IMR-90 (cell line): ENCODE measurements around the gene DUSP7. TPM values are rescaled to one million over a fixed set of nuclear protein-coding genes. Genes with fewer than 3 reads are reported as not detected.

Experiments
- ATAC-seq: fragments of 200-7000 bp; cut with Tn5 transposase; 2 replicates; pipeline ENCODE4 v1.9.1; 2020; ENCODE audit warnings: low read depth, mild to moderate bottlenecking, moderate library complexity
- BruUV-seq: library from RNA; stranded (reverse); fragments of 400-500 nt; replicated peaks from 2 replicates; lab custom pipeline; 2021; lab: Mats Ljungman, UMichigan
- CTCF ChIA-PET: fragments of 300-600 bp; formaldehyde crosslinking; extraction: SDS; loops from one replicate; lab custom pipeline; 2021; ENCODE audit warnings: antibody characterized with exemption; lab: Yijun Ruan, JAX
- POLR2A ChIA-PET: fragments of 300-600 bp; sonication (Branson Sonifier 250); formaldehyde crosslinking; loops from one replicate; lab custom pipeline; 2022; ENCODE audit warnings: antibody characterized with exemption; ENCODE audit not compliant: unreplicated experiment; lab: Charles Lee
- DNase-seq: peaks from one replicate; pipeline ENCODE4 v3.0.0; 2013
- H2AFZ ChIP-seq: replicated peaks from 2 replicates; pipeline ENCODE3; 2013; ENCODE audit warnings: low read length, mild to moderate bottlenecking; ENCODE audit not compliant: poor library complexity
- H2AK5ac ChIP-seq: 2 replicates; pipeline ENCODE4 v1.6.1; 2013; ENCODE audit warnings: low read depth, low read length, inconsistent platforms
- H2AK9ac ChIP-seq: replicated peaks from 2 replicates; pipeline ENCODE3; 2013; ENCODE audit warnings: mild to moderate bottlenecking, low read depth, low read length, moderate library complexity; ENCODE audit not compliant: poor library complexity
- H2BK120ac ChIP-seq: 2 replicates; pipeline ENCODE4 v1.6.1; 2013; ENCODE audit warnings: low read depth, low read length, inconsistent platforms
- H2BK15ac ChIP-seq: 3 replicates; pipeline ENCODE4 v1.6.1; 2013; ENCODE audit warnings: low read depth, low read length, inconsistent platforms
- H2BK20ac ChIP-seq: 2 replicates; pipeline ENCODE4 v1.6.1; 2013; ENCODE audit warnings: low read depth, mild to moderate bottlenecking, inconsistent platforms, low read length, moderate library complexity
- H2BK5ac ChIP-seq: 2 replicates; pipeline ENCODE4 v1.6.1; 2013; ENCODE audit warnings: mild to moderate bottlenecking, low read depth, low read length, inconsistent platforms; ENCODE audit not compliant: poor library complexity, severe bottlenecking
- H3K14ac ChIP-seq: replicated peaks from 2 replicates; pipeline ENCODE4 v1.6.1; 2013; ENCODE audit warnings: low read depth, low read length, inconsistent platforms
- H3K18ac ChIP-seq: 2 replicates; pipeline ENCODE4 v1.6.1; 2013; ENCODE audit warnings: low read depth, low read length, control low read depth
- H3K23ac ChIP-seq: 2 replicates; pipeline ENCODE4 v1.6.1; 2013; ENCODE audit warnings: low read depth, low read length, inconsistent platforms
- H3K27ac ChIP-seq: 2 replicates; pipeline ENCODE4 v1.5.1; 2013; ENCODE audit warnings: mild to moderate bottlenecking, control low read depth, low read length; ENCODE audit not compliant: insufficient read depth
- H3K27me3 ChIP-seq: 2 replicates; pipeline ENCODE4 v1.6.1; 2013; ENCODE audit warnings: low read length; ENCODE audit not compliant: control insufficient read depth, insufficient read depth
- H3K36me3 ChIP-seq: 2 replicates; pipeline ENCODE4 v1.6.1; 2013; ENCODE audit warnings: low read length, mixed read lengths; ENCODE audit not compliant: control insufficient read depth, insufficient read depth
- H3K4ac ChIP-seq: 2 replicates; pipeline ENCODE4 v1.6.1; 2013; ENCODE audit warnings: low read depth, low read length, inconsistent platforms
- H3K4me1 ChIP-seq: 2 replicates; pipeline ENCODE4 v1.6.1; 2013; ENCODE audit warnings: low read length, mixed read lengths; ENCODE audit not compliant: control insufficient read depth, insufficient read depth
- H3K4me2 ChIP-seq: 2 replicates; pipeline ENCODE4 v1.6.1; 2013; ENCODE audit warnings: low read depth, mild to moderate bottlenecking, control low read depth, low read length, moderate library complexity
- H3K4me3 ChIP-seq: 2 replicates; pipeline ENCODE4 v1.5.1; 2013; ENCODE audit warnings: low read depth, mild to moderate bottlenecking, control low read depth, low read length, moderate library complexity; ENCODE audit not compliant: insufficient read depth
- H3K56ac ChIP-seq: 2 replicates; pipeline ENCODE4 v1.6.1; 2013; ENCODE audit warnings: low read length, inconsistent platforms; ENCODE audit not compliant: insufficient read depth; ENCODE audit errors: extremely low read depth
- H3K79me1 ChIP-seq, 2 experiments: 2 replicates each; pipeline ENCODE4 v1.6.1; 2013; ENCODE audit warnings: low read length in 2 of 2, inconsistent platforms in 1 of 2, low read depth in 1 of 2
- H3K9ac ChIP-seq: 2 replicates; pipeline ENCODE4 v1.6.1; 2013; ENCODE audit warnings: low read depth, low read length, control low read depth
- H3K9me1 ChIP-seq: 2 replicates; pipeline ENCODE4 v1.6.1; 2013; ENCODE audit warnings: low read length, inconsistent platforms; ENCODE audit not compliant: insufficient read depth
- H3K9me3 ChIP-seq: 2 replicates; pipeline ENCODE4 v1.6.1; 2013; ENCODE audit warnings: low read length; ENCODE audit not compliant: control insufficient read depth, insufficient read depth
- H4K20me1 ChIP-seq: 2 replicates; pipeline ENCODE4 v1.6.1; 2013; ENCODE audit warnings: low read length, inconsistent platforms; ENCODE audit not compliant: insufficient read depth
- H4K5ac ChIP-seq: 2 replicates; pipeline ENCODE4 v1.6.1; 2013; ENCODE audit warnings: mild to moderate bottlenecking, low read depth, low read length, control low read depth
- H4K8ac ChIP-seq, 2 experiments: 2 replicates each; pipeline ENCODE4 v1.6.1; 2013; ENCODE audit warnings: low read depth in 2 of 2, low read length in 2 of 2, control low read depth in 1 of 2, inconsistent platforms in 1 of 2
- H4K91ac ChIP-seq: 2 replicates; pipeline ENCODE4 v1.6.1; 2013; ENCODE audit warnings: low read depth, low read length, inconsistent platforms; ENCODE audit not compliant: insufficient read depth
- BHLHE40 ChIP-seq: fragments of 150-350 bp; IDR thresholded peaks from 2 replicates; pipeline ENCODE4 v1.6.1; 2016; ENCODE audit warnings: mild to moderate bottlenecking, low read depth, low read length
- CEBPB ChIP-seq: IDR thresholded peaks from 2 replicates; pipeline ENCODE4 v1.6.1; 2012; ENCODE audit warnings: low read depth, low read length, improper control_type of control experiment
- CHD1 ChIP-seq: IDR thresholded peaks from 2 replicates; pipeline ENCODE4 v1.6.1; 2012; ENCODE audit warnings: low read depth, low read length, improper control_type of control experiment
- ELK1 ChIP-seq: fragments of 150-350 bp; IDR thresholded peaks from 2 replicates; pipeline ENCODE4 v1.6.1; 2016; ENCODE audit warnings: low read depth, mild to moderate bottlenecking, low read length, moderate library complexity, borderline replicate concordance
- FOS ChIP-seq: fragments of 150-350 bp; IDR thresholded peaks from 2 replicates; pipeline ENCODE4 v1.6.1; 2016; ENCODE audit warnings: low read depth, low read length
- MAFK ChIP-seq: IDR thresholded peaks from 2 replicates; pipeline ENCODE4 v1.6.1; 2012; ENCODE audit warnings: low read depth, low read length, improper control_type of control experiment
- MAZ ChIP-seq: IDR thresholded peaks from 2 replicates; pipeline ENCODE4 v1.6.1; 2012; ENCODE audit warnings: low read depth, mild to moderate bottlenecking, low read length, improper control_type of control experiment, moderate library complexity, borderline replicate concordance
- MXI1 ChIP-seq: IDR thresholded peaks from 2 replicates; pipeline ENCODE4 v1.6.1; 2012; ENCODE audit warnings: low read depth, mild to moderate bottlenecking, low read length, moderate library complexity, borderline replicate concordance
- NFE2L2 ChIP-seq: fragments of 150-350 bp; IDR thresholded peaks from 2 replicates; pipeline ENCODE4 v1.6.1; 2016; ENCODE audit warnings: low read depth, mild to moderate bottlenecking, low read length
- POLR2A ChIP-seq: IDR thresholded peaks from 2 replicates; pipeline ENCODE4 v1.6.1; 2012; ENCODE audit warnings: mild to moderate bottlenecking, low read depth, low read length
- RAD21 ChIP-seq: IDR thresholded peaks from 2 replicates; pipeline ENCODE4 v1.6.1; 2012; ENCODE audit warnings: low read length, improper control_type of control experiment
- RCOR1 ChIP-seq: IDR thresholded peaks from 2 replicates; pipeline ENCODE4 v1.6.1; 2012; ENCODE audit warnings: mild to moderate bottlenecking, low read length, improper control_type of control experiment; ENCODE audit not compliant: insufficient replicate concordance
- RFX5 ChIP-seq: IDR thresholded peaks from 2 replicates; pipeline ENCODE4 v1.8.0; 2012; ENCODE audit warnings: low read depth, mild to moderate bottlenecking, low read length, moderate library complexity
- SMC3 ChIP-seq: fragments of 150-350 bp; IDR thresholded peaks from 2 replicates; pipeline ENCODE4 v1.6.1; 2016; ENCODE audit warnings: low read depth, mild to moderate bottlenecking, antibody characterized with exemption, low read length, moderate library complexity
- USF2 ChIP-seq: fragments of 150-350 bp; IDR thresholded peaks from 2 replicates; pipeline ENCODE4 v1.6.1; 2017; ENCODE audit warnings: mild to moderate bottlenecking, antibody characterized with exemption, low read length, low read depth
- WGBS, 2 experiments: methylation state at CpG; one replicate each; pipeline versions ENCODE4 v1.1.5 to v1.1.7; 2013; ENCODE audit warnings: missing lambda C conversion rate in 2 of 2; ENCODE audit not compliant: insufficient read length in 1 of 2; ENCODE audit errors: extremely low coverage in 2 of 2; 5-methylcytosine and 5-hydroxymethylcytosine counted together
- dilution Hi-C: fragments of 300-500 bp; cut with HindIII; formaldehyde crosslinking; loops from one replicate; pipeline ENCODE4 v1.14.3; 2018; ENCODE audit warnings: low sequenced_read_pairs; ENCODE audit not compliant: unreplicated experiment
- in situ Hi-C: fragments of 300-500 bp; cut with MboI; formaldehyde crosslinking; loops from 3 replicates; pipeline ENCODE4 v1.14.3; 2019; ENCODE audit warnings: low sequenced_read_pairs, inconsistent platforms, mixed read lengths
- intact Hi-C: fragments of 100-400 bp; cut with micrococcal nuclease; formaldehyde crosslinking; loops from 2 replicates; pipeline ENCODE4 v1.10.0; 2022
- polyA plus RNA-seq, 3 experiments: library from polyadenylated mRNA; depleted of rRNA; stranded (reverse); fragments of >200 nt; gene quantifications; 2 replicates each; pipeline ENCODE4 v1.2.3, GENCODE V29; 2012; ENCODE audit warnings: low replicate concordance in 1 of 3
- total RNA-seq: library from RNA; depleted of rRNA; stranded (reverse); fragments of >200 nt; gene quantifications from 2 replicates; pipeline ENCODE4 v1.2.3, GENCODE V29; 2012
- TF ChIP-seq, protein P1 (sequence below): conservative IDR thresholded peaks from 2 replicates; pipeline ENCODE4 v1.5.1; 2012; ENCODE audit warnings: mild to moderate bottlenecking, low read depth, low read length, improper control_type of control experiment

The DUSP7 gene
- total and polyA plus RNA-seq, 2 of the 4 experiments (the other 2 are of a cell fraction), result 9.3 to 24.0 TPM

DNA sequence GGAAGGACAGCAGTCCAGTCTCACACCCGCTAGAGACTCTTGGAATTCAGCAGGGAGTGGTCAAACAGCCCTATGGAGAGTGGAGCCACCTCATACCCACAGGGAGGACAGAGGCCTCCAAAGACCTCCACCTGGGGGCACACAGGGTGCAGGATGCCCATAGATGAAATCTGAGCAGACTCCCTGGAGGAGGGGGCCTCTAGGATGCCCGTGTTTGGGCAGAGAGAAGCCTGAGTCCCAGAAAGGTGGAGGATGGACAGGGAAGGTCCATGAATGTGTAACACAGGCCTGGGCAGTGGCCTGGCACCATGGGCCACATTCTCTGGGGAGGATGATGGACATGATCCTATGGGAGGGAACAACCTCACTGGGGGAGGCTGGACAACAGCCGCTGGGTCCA, 21.7 kb downstream of the DUSP7 start:
- no peak overlapping the region for H3K4me3 ChIP-seq
- no peaks in the 10 kb centered on the region for H3K36me3 ChIP-seq
- H3K23ac ChIP-seq, result no peak overlapping the region
- H2AFZ ChIP-seq, result no peak overlapping the region
- no peak overlapping the region for H4K91ac ChIP-seq
- no peak overlapping the region for H2AK9ac ChIP-seq
- no peak overlapping the region for H3K14ac ChIP-seq
- H3K9me1 ChIP-seq, result no peaks in the 10 kb centered on the region
- no peak overlapping the region for H3K56ac ChIP-seq
- 78% methylated on average over 1 of the region's 3 CpGs; no CpG with 5 or more reads in 1 of the 2 experiments for WGBS, 2 experiments
- no peak overlapping the region for H3K18ac ChIP-seq
- H2BK5ac ChIP-seq, result no peak overlapping the region
- no peaks in the 10 kb centered on the region for H3K4me1 ChIP-seq
- no peak for ATAC-seq
- H3K27ac ChIP-seq, result no peak overlapping the region
- H4K20me1 ChIP-seq, result no peaks in the 10 kb centered on the region
- in situ Hi-C loops (no loop called here), dilution Hi-C loops (no loop called here), intact Hi-C loops (no loop called here)
- no peak overlapping the region for H2BK120ac ChIP-seq
- BruUV-seq, result no TSS peak
- DNase-seq, result no peak
- H2AK5ac ChIP-seq, result no peak overlapping the region
- no peak overlapping the region for H4K5ac ChIP-seq
- no peak overlapping the region for H3K4ac ChIP-seq
- H2BK20ac ChIP-seq, result no peak overlapping the region
- H3K4me2 ChIP-seq, result no peak overlapping the region
- ChIA-PET POLR2A (no interaction called here), CTCF (no interaction called here)
- no peak overlapping the region for H2BK15ac ChIP-seq
- no peak for TF ChIP-seq RFX5
- no peak for TF ChIP-seq MXI1
- TF ChIP-seq BHLHE40, result no peak
- no peak for TF ChIP-seq ELK1
- TF ChIP-seq RCOR1, result no peak
- TF ChIP-seq FOS, result no peak
- no peak for TF ChIP-seq CEBPB
- no peak for TF ChIP-seq POLR2A
- no peak for TF ChIP-seq USF2
- no peak for TF ChIP-seq RAD21
- TF ChIP-seq SMC3, result no peak
- no peak for TF ChIP-seq MAZ
- no peak for TF ChIP-seq MAFK
- TF ChIP-seq, protein P1, sequence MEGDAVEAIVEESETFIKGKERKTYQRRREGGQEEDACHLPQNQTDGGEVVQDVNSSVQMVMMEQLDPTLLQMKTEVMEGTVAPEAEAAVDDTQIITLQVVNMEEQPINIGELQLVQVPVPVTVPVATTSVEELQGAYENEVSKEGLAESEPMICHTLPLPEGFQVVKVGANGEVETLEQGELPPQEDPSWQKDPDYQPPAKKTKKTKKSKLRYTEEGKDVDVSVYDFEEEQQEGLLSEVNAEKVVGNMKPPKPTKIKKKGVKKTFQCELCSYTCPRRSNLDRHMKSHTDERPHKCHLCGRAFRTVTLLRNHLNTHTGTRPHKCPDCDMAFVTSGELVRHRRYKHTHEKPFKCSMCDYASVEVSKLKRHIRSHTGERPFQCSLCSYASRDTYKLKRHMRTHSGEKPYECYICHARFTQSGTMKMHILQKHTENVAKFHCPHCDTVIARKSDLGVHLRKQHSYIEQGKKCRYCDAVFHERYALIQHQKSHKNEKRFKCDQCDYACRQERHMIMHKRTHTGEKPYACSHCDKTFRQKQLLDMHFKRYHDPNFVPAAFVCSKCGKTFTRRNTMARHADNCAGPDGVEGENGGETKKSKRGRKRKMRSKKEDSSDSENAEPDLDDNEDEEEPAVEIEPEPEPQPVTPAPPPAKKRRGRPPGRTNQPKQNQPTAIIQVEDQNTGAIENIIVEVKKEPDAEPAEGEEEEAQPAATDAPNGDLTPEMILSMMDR, result no peak
- TF ChIP-seq NFE2L2, result no peak
- TF ChIP-seq CHD1, result no peak
- H3K27me3 ChIP-seq, result no peaks in the 10 kb centered on the region; the same call in 1 of the 2 replicates
- no peak overlapping the region for H4K8ac ChIP-seq
- H3K79me1 ChIP-seq, result no peaks in the 10 kb centered on the region
- no peak overlapping the region for H3K9ac ChIP-seq
- no peaks in the 10 kb centered on the region for H3K9me3 ChIP-seq
